Measurements from ENCODE around the gene NDRG3. TPM values are rescaled to one million over a fixed set of nuclear protein-coding genes. Genes with fewer than 3 reads are reported as not detected.

NDRG3 gene
- total and polyA plus RNA-seq, 2 donors (not counting 3 experiments of a cell fraction or from before 2014, with no cell fraction given) = 25.7 to 27.7 TPM

- peak overlapping the region; percentile 54 for H3K4me2 ChIP-seq (ENCODE audit: insufficient read depth, low read length)
- BruUV-seq (replicated peaks) = TSS peak; percentile 48
- H3K27ac ChIP-seq (ENCODE audit: insufficient read depth, low read depth, low read length) = peak overlapping the region; percentile 1
- peaks cover 19% of the 10 kb centered on the region for H3K4me1 ChIP-seq (ENCODE audit: control insufficient read depth, extremely low read depth, insufficient read depth, low read length)
- H3K36me3 ChIP-seq (ENCODE audit: control insufficient read depth in 2 of 2, extremely low read depth in 1 of 2, insufficient read depth in 2 of 2, low read length in 2 of 2) = peaks cover 11 to 12% of the 10 kb centered on the region in 2 experiments
- H2AFZ ChIP-seq (ENCODE audit: low read depth, low read length) = peak overlapping the region; percentile 61
- no peaks in the 10 kb centered on the region for H3K9me1 ChIP-seq (replicated peaks; ENCODE audit: control insufficient read depth, extremely low read depth, insufficient read depth, low read length)
- ChIA-PET POLR2A (interaction anchor here (0.6 to 1.6 kb wide), 4 partner anchors 29 to 169 kb away, joined by 3 to 6 read pairs (median 3); partner anchors contain the start of genes DSN1 and MYL9), CTCF (interaction anchor here (0.8 to 3.6 kb wide), 23 partner anchors 11 to 314 kb away, joined by 3 to 23 read pairs (median 5); partner anchors contain the start of genes DSN1, NDRG3 and TGIF2)
- intact Hi-C loops (cut with micrococcal nuclease) = loop anchor here (1.0 to 5.0 kb wide), 4 partner anchors 32 to 143 kb away; partner anchors contain the start of gene TGIF2
- dilution Hi-C loops (cut with MboI; ENCODE audit: extremely low pct_ligation_motif_present, low sequenced_read_pairs) = no loop called here
- no peaks in the 10 kb centered on the region for H3K9me3 ChIP-seq (replicated peaks; ENCODE audit: control insufficient read depth, insufficient read depth, low read length)
- no peak for FAIRE-seq
- no peaks in the 10 kb centered on the region for H3K27me3 ChIP-seq (ENCODE audit: control insufficient read depth in 2 of 2, insufficient read depth in 2 of 2, low read length in 2 of 2)
- H3K9ac ChIP-seq (replicated peaks; ENCODE audit: extremely low read depth, insufficient read depth, low read length) = no peak overlapping the region
- TF ChIP-seq MYC (IDR thresholded peaks at IDR 0.05; ENCODE audit: low read depth, low read length) (no peak), FOS (IDR thresholded peaks at IDR 0.05; ENCODE audit: borderline replicate concordance, insufficient read depth, low read length) (no peak), POLR2A (IDR thresholded peaks at IDR 0.05; ENCODE audit: low read depth, low read length) (no peak), CTCF (IDR thresholded peaks at IDR 0.05; ENCODE audit: extremely low read depth in 1 of 2, insufficient read depth in 1 of 2, low read depth in 1 of 2, low read length in 2 of 2) (no peak), POLR2AphosphoS5 (IDR thresholded peaks at IDR 0.05; ENCODE audit: insufficient read depth, low read depth, low read length) (no peak), MAX (IDR thresholded peaks at IDR 0.05; ENCODE audit: insufficient read depth, insufficient read length) (no peak), EZH2 (IDR thresholded peaks at IDR 0.05; ENCODE audit: borderline replicate concordance, low read depth, low read length, severe bottlenecking) (no peak), JUN (IDR thresholded peaks at IDR 0.05; ENCODE audit: borderline replicate concordance, insufficient read depth, insufficient read length, low read depth) (no peak), GATA2 (IDR thresholded peaks at IDR 0.05; ENCODE audit: insufficient read depth, insufficient read length, low read depth, low read length) (no peak)
- peaks cover 28% of the 10 kb centered on the region for H3K79me2 ChIP-seq (ENCODE audit: control insufficient read depth, insufficient read depth, low read length)
- no peak for DNase-seq (ENCODE audit: low read depth, low spot score)
- no peaks in the 10 kb centered on the region for H4K20me1 ChIP-seq (replicated peaks; ENCODE audit: control insufficient read depth, extremely low read depth, insufficient read depth, low read length)
- peak overlapping the region in 1 of 3 experiments; percentile 17 for H3K4me3 ChIP-seq (replicated peaks in 1 of 3; ENCODE audit: insufficient read depth in 1 of 3, low read depth in 1 of 3, low read length in 3 of 3)
Measured at GRCh38 chr20:36604952-36605398, 140.9 kb downstream of the NDRG3 start.

Small RNAs within 50 kb of the gene (small RNA-seq; reads per million reads assigned to genes)
- not detected for gene RF00019 (ENCODE audit: insufficient read depth, insufficient read length, low read depth, low replicate concordance)

Other genes starting within 250 kb of the NDRG3 start
- 90.4 and 116 TPM in 2 replicates for gene MYL9, start 204.6 kb downstream of the NDRG3 start, total RNA-seq
- gene MYL9, start 204.6 kb downstream of the NDRG3 start, polyA plus RNA-seq = 41.7 and 55.7 TPM in 2 replicates
- gene TGIF2, start 172.5 kb downstream of the NDRG3 start, total RNA-seq = 21.0 and 27.9 TPM in 2 replicates
- 18.9 and 20.7 TPM in 2 replicates for gene TGIF2, start 172.5 kb downstream of the NDRG3 start, polyA plus RNA-seq
- 109 and 113 TPM in 2 replicates for gene RAB5IF, start 140.3 kb downstream of the NDRG3 start, total RNA-seq
- 161 and 162 TPM in 2 replicates for gene RAB5IF, start 140.3 kb downstream of the NDRG3 start, polyA plus RNA-seq
- gene SLA2, start 99.9 kb downstream of the NDRG3 start, total RNA-seq = not detected in 2 replicates
- gene SLA2, start 99.9 kb downstream of the NDRG3 start, polyA plus RNA-seq = 0.03 TPM in 1 of 2 replicates, not detected in the other
- 24.4 and 25.0 TPM in 2 replicates for gene DSN1, start 27.7 kb upstream of the NDRG3 start, total RNA-seq
- 8.4 and 11.0 TPM in 2 replicates for gene DSN1, start 27.7 kb upstream of the NDRG3 start, polyA plus RNA-seq
- gene TLDC2, start 130.0 kb upstream of the NDRG3 start, total RNA-seq = not detected in 2 replicates
- not detected in 2 replicates for gene TLDC2, start 130.0 kb upstream of the NDRG3 start, polyA plus RNA-seq
- gene SAMHD1, start 205.6 kb upstream of the NDRG3 start, total RNA-seq = 27.5 and 28.3 TPM in 2 replicates
- 9.4 and 13.7 TPM in 2 replicates for gene SAMHD1, start 205.6 kb upstream of the NDRG3 start, polyA plus RNA-seq